GM21390 (cell line): ENCODE measurements around the gene SHROOM2.
A peak's percentile ranks its signal among the peaks of the same experiment; 100 is the strongest.

Source experiments
- ATAC-seq: cut with Tn5 transposase; IDR thresholded peaks from one replicate; pipeline ENCODE4 v1.9.1; 2021; ENCODE audit not compliant: unreplicated experiment

Gene SHROOM2

DNA sequence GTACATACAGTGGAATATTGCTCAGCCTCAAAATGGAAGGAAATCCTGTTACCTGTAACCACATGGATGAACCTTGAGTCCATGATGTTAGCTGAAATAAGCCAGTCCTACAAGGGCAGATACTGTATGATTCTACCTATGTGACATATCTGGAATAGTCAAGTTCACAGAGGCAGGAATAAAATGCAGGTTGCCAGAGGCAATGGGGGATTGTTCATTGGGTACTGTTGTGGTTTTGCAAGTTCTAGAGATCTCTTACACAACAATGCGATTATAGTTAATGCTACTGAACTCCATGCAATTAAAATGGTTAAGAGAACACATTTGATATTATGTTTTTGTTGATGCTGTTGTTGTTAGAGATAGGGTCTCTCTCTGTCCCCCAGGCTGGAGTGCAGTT is 74.6 kb downstream of the SHROOM2 start:
- ATAC-seq = no peak

DNA sequence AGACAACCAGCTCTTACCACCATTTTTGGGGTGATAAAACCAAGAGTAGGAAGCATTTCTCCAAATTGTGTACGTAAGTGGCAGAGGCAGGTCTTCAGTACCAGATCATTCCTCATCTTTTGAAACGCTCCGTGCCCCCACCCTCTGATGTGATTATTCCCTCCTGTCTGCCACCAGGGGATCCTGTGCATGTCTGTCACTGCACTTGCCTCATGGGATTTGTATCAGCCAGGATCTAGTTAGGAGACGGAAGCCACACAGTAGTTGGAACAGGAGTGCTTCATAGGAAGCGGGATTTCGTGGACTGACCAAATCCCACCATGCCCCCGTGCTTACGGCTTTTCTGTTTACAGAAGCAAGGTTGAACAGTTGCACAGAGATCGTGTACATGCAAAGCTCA is 75.5 kb downstream of the SHROOM2 start:
- ATAC-seq = no peak

DNA sequence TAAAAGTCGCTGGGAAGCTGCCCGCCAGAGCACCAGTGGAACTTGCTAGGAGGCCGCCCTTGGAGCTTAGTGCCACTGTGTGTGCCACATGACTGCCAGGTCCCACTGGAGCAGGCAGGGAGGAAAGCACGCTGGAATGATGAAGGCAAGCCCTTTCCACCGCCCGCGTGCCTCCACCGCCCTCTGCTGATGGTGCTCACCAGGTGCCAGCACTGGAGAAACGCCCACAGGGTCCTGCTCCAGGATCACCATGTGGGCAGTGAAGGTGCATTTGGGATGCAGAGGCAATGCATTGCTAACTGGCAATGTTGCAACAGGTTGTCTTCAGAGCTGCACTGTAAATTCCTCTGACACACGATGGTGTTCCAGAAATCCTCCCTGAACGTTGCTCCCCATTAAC is 76.3 kb downstream of the SHROOM2 start:
- no peak for ATAC-seq

DNA sequence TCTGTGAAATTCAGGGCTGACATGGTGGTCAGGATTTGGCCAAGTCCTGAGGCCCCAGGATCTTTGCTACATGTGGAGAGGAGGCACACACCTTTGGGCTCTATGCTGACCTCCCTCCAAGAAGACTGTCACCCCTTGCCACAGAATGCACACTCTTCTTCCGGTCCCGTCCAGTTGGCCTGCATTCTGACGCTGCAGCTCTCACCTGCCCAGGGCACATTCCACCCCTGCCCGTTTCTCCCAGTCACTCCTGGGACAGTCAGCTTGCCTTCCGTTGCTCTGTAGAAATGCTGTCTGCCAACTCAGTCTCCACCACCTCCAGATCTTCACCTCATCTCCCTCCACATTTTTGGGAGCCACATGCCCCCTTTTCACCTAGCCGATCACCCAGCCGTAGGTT is 76.7 kb downstream of the SHROOM2 start:
- ATAC-seq = no peak

DNA sequence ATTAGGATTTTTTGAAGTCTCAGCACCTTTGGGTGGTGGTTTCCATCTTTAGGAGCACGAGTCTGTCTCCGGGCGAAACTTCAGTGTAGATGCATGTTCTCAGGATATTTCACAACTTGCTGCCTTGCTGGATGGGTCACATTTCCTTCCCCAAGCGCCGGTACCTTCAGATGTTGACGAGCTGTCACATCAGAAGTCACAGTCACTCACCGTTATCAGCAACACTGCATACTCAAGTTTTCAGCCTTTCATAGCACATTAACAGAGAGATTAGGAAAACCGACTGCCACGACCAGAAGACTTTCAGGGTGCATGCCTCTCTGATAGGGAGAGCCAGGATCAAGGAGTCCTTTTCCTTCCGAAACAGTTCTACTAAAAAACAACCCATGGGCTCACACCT is 77.8 kb downstream of the SHROOM2 start:
- ATAC-seq = no peak

DNA sequence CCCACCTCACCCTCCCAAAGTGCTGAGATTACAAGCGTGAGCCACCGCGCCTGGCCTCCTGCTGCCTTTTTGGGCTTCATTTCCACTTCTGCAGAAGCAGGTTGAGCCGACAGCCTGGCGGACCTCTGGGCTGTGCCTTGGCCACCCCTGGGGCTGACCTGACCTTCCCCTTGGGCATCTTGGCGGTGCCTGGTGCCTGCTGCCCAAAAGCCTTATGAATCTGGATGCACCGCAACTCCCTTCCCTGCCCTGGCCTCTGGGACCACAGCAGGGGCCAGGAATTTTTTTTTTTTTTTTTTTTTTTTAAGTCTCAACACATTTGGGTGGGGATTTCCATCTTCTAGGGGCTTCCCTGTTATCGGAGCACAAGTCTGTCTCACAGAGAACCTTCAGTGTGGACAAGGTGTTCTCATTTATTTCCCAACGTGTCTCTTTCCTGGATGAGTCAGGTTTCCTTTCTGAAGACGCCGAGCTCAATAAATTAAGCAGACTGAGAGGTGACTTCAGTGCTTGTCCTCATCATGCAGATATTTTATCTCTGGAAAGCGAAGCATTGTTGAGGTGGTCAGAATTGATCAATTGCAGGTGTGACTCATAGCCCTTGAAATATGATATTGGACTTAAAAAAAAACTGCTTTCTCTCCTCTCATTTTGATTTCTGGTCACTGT is 79.7 kb downstream of the SHROOM2 start:
- no peak for ATAC-seq

DNA sequence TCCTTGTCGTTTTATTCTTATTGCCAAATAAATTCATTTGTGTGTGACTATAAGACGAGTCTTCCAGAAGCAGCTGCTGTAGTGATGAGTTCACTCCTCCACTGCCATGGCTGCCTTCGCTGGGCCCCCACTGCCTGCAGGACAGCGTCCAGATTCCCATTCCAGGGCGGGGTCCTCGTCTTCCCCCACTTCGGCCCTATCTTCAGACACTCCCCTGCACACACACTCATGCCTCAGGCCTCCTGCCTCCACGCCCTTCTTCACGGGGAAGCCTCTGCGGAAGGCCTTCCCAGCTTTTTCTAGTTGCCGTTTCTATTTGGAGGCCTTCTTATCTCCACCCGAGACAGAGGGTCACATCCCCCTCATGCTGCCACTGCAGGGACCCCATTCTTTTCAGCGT is 80.4 kb downstream of the SHROOM2 start:
- ATAC-seq = no peak

DNA sequence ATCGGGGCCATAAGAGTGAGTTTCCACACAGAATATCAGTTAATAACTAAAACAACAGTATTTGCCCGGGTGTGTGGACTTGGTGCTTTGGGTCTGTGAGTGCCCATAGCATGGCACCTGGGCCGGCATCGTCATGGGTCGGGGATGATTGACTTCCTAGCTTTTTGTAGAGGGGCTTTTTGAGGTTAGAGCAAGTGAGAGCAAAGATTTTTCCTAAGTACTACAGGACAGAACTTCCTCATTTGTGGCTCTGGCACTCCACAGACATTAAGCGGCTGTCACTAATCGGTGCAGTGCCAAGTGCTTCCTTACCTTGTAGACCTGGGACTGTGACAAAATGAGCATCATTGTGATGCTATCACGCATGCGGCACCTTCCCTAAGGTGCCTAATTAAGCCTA is 81.0 kb downstream of the SHROOM2 start:
- no peak for ATAC-seq

DNA sequence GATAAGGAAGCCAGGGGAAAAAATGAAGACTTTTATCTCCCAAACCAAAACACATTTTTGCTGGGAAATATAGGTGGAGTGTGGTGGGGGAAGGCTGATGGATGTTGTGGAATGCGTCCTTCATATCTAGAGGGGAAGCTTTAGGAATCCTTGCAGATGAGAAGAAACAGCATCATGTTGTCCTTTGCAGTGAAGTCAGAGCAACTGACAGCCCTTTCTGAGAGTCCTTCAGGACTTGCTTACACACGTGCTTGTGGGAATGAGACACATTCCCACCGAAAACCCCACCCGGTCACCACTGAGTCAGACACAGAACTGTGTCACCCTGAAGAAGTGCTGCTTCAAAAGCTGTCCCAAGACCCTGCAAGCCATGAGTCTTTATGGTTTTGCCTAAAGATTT is 81.5 kb downstream of the SHROOM2 start:
- no peak for ATAC-seq

DNA sequence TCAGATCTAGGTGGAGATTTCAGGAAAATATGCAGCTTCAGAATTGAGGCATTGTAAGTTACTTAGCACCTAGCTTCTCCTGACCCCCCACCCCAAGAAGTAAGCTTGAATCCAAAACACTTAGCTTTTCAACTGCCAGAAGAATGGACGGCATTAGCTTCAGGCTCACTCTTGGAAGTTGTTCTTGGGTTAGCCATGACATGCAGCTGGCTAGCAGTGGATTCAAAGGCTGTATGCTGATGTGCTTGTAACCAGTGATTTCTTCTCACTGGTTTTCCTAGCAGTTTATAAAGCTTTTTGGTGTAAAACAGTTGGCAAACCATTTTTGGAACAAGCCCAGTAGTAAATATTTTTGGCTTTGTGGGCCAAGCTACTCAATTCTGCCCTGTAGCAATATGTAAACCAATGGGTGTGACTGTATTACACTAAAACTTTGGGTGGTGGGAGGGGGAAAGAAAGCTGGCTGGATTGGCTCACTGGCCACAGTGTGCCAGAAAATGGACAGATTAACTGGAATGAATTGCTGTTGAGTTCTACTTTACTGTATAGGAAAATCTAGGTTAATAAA is 85.6 kb downstream of the SHROOM2 start:
- ATAC-seq = no peak

DNA sequence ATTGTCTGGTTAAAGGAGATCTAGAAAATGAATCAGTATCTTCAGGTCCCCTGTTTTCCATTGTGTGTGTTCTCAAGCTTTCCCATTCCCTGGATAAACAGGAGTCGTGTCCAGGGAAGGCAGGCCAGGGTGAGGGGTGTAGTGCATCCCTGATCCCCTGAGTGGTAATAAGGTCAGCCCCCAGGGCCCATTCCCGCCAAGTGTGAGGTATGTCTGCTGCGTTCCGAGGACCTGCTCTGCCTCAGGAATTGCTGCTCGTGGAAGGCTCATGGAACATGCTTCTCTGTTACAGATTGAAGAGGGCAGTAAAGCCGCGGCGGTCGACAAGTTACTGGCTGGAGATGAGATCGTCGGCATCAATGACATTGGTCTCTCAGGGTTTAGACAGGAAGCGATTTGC is 87.1 kb downstream of the SHROOM2 start:
- ATAC-seq = no peak

DNA sequence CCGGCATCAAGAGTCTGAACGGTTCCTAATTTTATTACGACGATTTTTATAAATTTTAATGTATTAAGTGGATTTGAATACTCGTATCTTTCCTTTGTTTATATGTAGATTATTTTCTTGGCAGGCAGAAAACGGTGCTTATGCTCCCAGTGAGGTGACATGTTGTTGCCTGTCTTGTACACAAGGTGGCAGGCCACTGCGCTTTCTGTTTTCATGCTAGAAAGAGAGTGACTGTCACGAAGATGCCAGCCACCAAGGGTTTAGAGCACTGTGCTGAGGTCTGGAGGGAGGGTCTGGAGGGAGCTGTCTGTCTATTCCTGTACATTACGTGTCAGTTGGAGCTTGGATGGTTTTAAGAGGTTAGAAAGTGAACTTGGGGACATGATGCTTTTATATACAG is 87.7 kb downstream of the SHROOM2 start:
- peak; percentile 88 for ATAC-seq

DNA sequence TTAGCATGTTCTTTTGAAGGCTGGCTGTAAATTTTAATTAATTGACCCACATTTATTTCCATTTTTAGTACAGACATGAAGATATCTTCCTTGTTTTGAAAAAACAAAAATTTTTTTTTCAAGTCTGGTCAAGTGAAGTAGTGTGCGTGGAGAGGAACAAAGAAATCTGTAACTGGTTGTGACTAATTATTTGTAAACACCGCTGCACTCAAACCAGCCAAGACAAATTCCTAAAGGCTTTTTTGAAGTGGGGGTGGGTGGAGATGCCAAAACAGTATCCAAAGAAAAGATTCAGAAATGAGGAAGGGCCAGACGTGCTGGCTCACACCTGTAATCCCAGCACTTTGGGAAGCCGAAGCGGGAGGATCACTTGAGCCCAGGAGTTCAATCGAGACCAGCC is 88.3 kb downstream of the SHROOM2 start:
- ATAC-seq = no peak

DNA sequence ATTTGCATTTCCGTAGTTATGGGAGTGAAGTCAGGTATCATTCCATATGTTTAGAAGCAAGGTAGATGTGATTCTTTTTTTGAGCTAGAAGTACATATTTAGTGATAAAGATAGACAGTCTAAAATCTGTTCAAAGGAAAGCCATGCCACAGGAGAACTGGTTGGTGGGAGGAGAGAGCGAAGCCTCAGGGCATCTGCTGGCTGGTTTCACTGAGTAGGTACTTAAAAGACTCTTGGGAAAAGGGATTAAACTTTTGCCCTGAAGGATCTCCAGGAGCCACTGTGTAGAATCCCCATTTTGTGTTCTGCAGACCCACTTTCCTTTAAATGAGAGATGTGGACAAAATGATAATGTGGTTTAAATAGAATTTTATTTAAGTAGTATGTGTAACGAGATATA is 89.6 kb downstream of the SHROOM2 start:
- ATAC-seq = no peak

DNA sequence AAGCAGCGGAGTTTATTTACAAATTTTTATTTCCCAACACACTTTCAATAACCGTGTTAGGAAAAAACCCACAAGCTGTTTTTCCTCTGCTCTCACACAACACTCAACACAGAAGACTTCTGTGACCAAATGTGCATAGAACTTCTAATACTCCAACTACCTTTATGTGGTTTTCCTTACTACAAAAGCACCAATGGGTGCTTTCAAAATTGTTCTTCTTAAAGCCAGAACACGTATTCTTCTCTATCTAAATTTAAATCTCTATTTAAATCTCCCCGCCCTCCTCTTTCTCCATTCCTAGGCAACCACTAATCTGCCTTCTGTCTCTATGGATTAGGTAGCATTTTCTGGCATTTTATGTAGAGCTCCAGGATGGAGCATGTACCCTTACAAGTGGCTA is 90.0 kb downstream of the SHROOM2 start:
- ATAC-seq = no peak

DNA sequence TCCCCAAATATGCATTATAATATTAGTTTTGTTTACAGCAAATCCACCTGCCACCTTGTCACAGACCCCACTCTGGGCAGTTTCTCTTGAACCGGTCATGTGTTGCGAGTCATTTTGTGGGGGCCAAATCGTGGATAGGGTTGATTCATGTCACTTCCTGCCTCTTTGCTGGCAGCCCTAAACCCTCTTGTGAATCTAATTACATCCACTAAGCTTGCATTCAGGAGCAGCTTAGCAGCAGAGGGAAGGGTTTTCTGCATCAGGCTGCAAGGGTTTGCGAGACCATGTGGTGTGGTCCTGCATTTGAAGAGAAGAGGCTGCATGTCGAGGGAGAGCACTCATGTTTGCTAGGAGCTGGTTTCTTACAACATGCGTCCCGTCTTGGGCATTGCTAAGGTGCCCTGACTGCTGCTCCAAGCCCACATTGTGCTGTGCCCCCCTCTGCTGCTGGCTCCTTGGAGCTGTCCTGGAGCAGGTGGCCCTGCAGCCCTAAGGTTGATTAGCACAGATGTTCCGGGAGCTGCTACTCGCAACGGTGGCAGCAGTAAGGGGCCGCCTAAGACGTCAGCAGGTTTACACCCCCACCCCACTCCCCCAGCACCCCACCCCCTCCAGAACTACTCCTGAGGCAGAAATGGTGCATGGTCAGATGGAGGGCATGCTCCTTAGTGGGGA is 92.1 kb downstream of the SHROOM2 start:
- ATAC-seq = no peak

DNA sequence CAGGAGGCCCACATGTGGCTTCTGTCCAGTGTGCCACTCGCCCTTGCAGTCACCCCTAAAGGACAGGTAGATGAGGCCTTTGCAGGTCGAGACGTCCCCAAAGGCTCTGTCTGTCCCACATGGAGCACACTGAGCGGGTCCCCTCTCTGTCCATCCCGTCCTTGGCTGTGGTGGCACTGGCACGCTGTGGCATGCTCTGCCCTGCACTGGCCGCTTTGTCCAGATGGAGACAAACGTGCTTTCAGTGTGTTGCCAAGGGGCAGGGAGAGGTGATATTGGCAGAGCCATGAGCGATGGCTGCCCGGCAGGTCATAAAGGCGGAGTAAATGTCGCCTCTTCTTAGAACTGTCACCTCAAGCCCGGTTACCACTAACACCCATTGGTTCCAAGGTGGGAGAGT is 94.0 kb downstream of the SHROOM2 start:
- ATAC-seq = no peak

DNA sequence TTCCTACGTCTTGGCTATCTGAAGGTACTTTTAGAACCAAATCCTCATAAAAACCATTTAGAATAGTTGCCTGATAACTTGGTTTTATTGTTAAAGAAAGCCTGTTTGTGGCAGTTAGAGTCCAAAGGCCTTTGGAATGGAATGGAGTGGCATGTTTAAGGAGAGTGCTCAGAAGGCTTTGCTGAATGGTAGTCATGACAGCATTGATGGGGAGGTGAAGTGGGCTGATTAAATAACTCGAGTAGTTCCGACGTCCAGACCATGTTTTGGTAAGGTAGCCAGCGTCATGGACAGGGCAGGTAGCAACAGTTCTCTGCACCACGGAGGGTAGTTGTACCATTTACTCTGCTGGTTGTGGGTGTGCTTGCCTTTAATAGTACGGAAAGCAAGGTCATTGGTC is 94.6 kb downstream of the SHROOM2 start:
- ATAC-seq = no peak

DNA sequence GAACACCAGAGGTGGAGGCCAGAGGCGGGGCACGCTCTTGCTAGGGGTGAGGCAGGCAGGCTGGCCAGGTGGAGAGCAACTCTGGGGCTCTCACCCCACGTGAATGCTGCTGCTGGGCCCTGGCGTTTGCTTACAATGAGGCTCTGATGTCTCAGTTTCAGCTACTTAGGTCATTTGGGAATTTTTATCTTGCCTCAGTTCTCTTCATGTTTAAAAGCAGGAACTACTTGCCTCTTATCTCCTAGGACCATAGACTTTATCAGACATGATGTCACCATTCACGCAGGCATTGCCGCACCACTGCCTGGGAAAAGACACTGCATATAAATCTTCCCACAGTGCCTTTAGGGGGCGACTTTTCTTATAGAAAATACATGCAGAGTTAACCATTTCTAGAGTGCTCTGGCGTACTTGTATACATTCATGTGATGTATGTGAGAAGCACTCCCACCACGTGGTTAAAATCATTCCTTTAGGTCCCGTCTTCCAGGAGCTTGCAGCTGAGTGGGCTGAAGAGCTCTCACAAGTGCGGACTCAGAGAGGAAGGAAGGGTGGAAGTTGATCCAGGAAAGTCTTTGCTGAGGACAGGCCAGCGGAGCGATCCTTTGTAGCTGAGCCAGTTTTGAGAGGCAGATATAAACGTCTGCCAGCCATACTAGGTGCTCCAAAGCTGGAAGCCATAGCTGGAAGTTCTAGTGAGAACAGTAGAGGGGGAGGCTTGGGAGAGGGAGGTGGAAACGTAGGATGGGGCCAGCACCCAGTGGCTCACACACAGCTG is 96.6 kb downstream of the SHROOM2 start:
- no peak for ATAC-seq

DNA sequence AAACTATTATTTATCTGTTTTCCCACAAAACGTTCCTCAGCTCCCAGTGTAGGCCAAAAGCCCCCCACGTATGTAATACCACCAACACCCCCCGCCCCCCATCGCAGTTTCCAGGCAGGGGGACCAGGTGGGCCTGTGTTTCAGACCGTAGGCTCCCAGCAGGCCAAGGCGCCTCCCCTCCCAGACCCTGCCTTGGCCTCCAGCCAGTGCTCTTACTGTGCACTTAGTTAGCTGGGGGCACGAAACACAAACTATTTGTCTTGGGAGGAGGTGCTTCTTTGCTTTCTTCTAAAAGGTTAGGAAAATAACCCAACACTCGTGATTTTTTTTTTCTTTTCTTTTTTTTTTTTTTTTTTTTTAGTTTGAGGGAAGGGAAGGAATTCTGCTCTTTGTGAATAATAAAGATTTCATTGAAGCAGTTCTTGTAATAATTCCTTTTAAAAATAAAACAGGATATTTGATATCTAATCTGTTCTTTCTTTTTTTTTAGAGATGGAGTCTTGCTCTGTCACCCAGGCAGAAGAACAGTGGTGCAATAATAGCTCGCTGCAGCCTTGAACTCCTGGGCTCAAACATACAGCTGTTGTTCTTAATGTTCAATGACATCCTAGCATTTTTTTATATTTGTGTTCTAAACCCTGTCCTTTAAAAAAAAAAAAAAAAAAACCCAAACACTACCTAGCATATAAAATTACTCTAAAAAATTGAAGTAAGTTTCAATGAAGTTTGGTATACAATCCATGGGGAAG is 98.0 kb downstream of the SHROOM2 start:
- no peak for ATAC-seq

DNA sequence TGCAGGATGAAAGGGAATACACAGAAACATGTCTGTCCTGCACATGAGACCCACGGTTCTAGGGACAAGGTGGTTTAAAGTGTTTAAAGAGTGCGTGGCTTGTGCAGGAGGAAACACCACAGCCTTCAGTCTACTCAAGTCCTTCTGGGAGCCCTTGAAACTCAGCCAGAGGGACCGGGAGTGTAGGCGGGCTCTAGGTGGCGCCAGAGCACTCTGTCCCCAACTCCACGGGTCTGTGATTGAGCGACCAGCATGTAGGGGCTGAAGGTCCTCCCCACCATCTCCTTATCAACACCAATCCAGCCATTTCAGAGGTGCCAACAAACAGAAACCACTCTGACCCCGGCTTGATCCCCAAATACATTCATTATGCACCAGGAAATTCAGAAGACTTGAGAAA is 98.9 kb downstream of the SHROOM2 start:
- no peak for ATAC-seq
